Osteocyte (in vitro differentiated cells): ENCODE results near the gene RHCE. TPM values are rescaled to one million over a fixed set of nuclear protein-coding genes. Genes with fewer than 3 reads are reported as not detected.
"Not testable (repeated sequence)": the region's sequence is repeated elsewhere in the genome, so short reads cannot be mapped to it uniquely, and the experiment has no call there.

Experiments used
- DNase-seq: peaks from one replicate; pipeline ENCODE4 v3.0.0; 2021; ENCODE audit warnings: mixed read lengths; ENCODE audit not compliant: unreplicated experiment; ENCODE audit errors: extremely low spot score
- H3K27ac Mint-ChIP-seq: one replicate; pipeline ENCODE4 v1.8.0; 2021; ENCODE audit warnings: mild to moderate bottlenecking, mixed read lengths; ENCODE audit not compliant: unreplicated experiment
- H3K27me3 Mint-ChIP-seq: one replicate; pipeline ENCODE4 v1.8.0; 2021; ENCODE audit warnings: mixed read lengths; ENCODE audit not compliant: unreplicated experiment
- H3K36me3 Mint-ChIP-seq: one replicate; pipeline ENCODE4 v1.8.0; 2021; ENCODE audit warnings: mixed read lengths; ENCODE audit not compliant: unreplicated experiment
- H3K4me1 Mint-ChIP-seq: one replicate; pipeline ENCODE4 v1.8.0; 2021; ENCODE audit warnings: mixed read lengths; ENCODE audit not compliant: unreplicated experiment
- H3K4me3 Mint-ChIP-seq: one replicate; pipeline ENCODE4 v1.8.0; 2021; ENCODE audit warnings: mild to moderate bottlenecking, moderate library complexity, mixed read lengths; ENCODE audit not compliant: unreplicated experiment
- H3K9me3 Mint-ChIP-seq: one replicate; pipeline ENCODE4 v1.8.0; 2021; ENCODE audit warnings: mixed read lengths; ENCODE audit not compliant: unreplicated experiment
- long read RNA-seq: library from polyadenylated mRNA; unstranded; transcript quantifications from one replicate; pipeline ENCODE4 v2.0.0, GENCODE V29; 2021
- total RNA-seq: library from RNA; stranded (reverse); gene quantifications from 2 replicates; pipeline ENCODE4 v1.2.1, GENCODE V29; 2021
- TF ChIP-seq, protein P1 (sequence below): fragments of 200-600 bp; sonication (generic); IDR thresholded peaks from 2 replicates; pipeline ENCODE4 v1.5.0; 2021; ENCODE audit warnings: antibody characterized with exemption, mild to moderate bottlenecking, moderate library complexity

The RHCE gene
- 0.40 and 0.71 TPM in 2 replicates for total RNA-seq
- long read RNA-seq = 0 reads

DNA sequence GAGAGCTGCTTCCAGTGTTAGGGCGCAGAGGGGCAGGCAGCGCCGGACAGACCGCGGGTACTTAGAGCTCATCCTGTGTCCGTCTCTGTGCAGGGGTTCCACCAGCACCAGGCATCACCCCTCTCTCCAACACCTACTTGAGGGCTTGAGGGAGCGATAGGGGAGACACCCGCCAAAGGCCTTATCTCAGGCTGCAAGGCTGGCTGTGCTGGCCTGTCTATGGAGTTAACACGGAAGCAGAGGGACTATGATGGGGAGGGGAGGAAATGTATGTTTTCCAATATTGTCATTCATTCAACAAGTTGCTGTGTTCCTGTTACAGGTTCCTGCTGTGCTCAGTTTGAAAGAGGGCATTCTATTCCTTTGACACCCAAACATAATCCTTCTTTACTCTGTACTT, at the start of gene RHCE:
RHCE (minus strand) TSS at position 111 of the 400 bp plus-strand sequence; CDS start at position 72, 39 bp downstream.
- H3K4me1 Mint-ChIP-seq, H3K27me3 Mint-ChIP-seq, H3K27ac Mint-ChIP-seq, H3K36me3 Mint-ChIP-seq, H3K9me3 Mint-ChIP-seq, DNase-seq, H3K4me3 Mint-ChIP-seq: not testable (repeated sequence)

DNA sequence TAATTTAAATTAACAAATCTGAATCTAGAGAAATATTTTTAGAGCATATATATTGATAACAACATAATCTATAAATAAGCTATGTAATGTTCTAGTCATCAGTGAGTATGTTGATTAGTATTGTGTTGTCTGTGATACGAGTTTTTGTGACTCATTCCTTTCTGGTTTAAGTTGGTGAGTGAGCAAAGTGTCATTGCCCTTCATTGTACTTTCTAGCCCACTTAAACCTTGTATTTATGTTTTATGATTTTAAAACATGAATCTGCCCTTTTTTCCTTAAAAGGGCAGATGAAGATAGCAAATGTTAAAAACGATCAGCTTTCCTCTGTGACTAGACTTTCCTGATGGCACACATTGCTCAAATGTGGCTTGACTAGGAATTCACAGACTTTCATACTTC, 48.6 kb upstream of the RHCE start:
- Mint-ChIP-seq H3K27ac (no peak overlapping the region), H3K4me3 (no peak overlapping the region)

DNA sequence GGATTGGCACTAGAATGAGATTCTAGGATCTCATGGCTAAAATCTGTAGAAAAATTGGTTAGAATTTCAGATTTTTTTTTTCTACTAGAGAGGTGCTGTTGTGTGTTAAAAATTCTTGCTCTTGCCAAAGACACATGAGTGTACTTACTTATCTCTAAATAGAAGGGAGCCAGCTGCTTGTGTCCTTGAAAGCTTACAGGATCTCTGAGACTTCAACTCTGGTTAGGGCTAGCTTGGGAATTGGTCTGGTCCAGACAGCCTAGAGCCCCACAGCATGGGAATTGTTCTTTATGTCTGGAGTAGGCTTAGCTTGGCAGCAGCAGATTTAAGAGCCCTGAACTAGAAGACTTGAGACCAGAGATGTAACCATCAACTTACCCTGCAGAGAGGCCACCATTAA, 47.4 kb upstream of the RHCE start:
- H3K36me3 Mint-ChIP-seq = peaks cover 15% of the 10 kb centered on the region
- H3K27ac Mint-ChIP-seq = no peak overlapping the region
- H3K9me3 Mint-ChIP-seq = no peaks in the 10 kb centered on the region
- DNase-seq = no peak
- TF ChIP-seq, protein P1, sequence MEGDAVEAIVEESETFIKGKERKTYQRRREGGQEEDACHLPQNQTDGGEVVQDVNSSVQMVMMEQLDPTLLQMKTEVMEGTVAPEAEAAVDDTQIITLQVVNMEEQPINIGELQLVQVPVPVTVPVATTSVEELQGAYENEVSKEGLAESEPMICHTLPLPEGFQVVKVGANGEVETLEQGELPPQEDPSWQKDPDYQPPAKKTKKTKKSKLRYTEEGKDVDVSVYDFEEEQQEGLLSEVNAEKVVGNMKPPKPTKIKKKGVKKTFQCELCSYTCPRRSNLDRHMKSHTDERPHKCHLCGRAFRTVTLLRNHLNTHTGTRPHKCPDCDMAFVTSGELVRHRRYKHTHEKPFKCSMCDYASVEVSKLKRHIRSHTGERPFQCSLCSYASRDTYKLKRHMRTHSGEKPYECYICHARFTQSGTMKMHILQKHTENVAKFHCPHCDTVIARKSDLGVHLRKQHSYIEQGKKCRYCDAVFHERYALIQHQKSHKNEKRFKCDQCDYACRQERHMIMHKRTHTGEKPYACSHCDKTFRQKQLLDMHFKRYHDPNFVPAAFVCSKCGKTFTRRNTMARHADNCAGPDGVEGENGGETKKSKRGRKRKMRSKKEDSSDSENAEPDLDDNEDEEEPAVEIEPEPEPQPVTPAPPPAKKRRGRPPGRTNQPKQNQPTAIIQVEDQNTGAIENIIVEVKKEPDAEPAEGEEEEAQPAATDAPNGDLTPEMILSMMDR = no peak
- no peak overlapping the region for H3K4me3 Mint-ChIP-seq
- peaks cover 5% of the 10 kb centered on the region for H3K4me1 Mint-ChIP-seq
- no peaks in the 10 kb centered on the region for H3K27me3 Mint-ChIP-seq

More for the DNA sequence above, 48.6 kb upstream of the RHCE start:
- TF ChIP-seq, protein P1 = no peak
- Mint-ChIP-seq H3K9me3 (no peaks in the 10 kb centered on the region), H3K27me3 (no peaks in the 10 kb centered on the region), H3K4me1 (peaks cover 4% of the 10 kb centered on the region), H3K36me3 (peaks cover 15% of the 10 kb centered on the region)
- DNase-seq = no peak

DNA sequence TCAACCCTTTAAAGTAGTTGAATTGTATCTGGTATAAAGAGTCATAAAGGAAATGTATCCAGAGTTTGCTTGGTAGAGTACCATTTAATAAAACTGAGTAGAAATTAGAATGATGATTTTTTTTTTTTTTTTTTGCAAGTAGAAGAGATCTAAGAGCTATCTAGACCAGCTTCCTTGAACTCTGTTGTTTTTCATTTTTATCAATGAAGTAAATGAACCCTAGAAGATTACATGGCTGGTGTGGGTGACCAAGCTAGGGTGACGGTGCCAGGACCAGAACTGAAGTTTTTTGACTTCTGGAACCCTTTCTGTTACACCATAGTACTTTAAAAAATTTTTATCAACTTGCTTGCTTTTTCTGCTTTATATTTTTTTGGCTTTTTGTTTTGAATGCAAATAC, 47.0 kb upstream of the RHCE start:
- DNase-seq = no peak
- TF ChIP-seq, protein P1 = no peak
- Mint-ChIP-seq H3K36me3 (peaks cover 15% of the 10 kb centered on the region), H3K9me3 (no peaks in the 10 kb centered on the region), H3K27ac (no peak overlapping the region), H3K4me1 (peaks cover 7% of the 10 kb centered on the region), H3K4me3 (no peak overlapping the region), H3K27me3 (no peaks in the 10 kb centered on the region)

DNA sequence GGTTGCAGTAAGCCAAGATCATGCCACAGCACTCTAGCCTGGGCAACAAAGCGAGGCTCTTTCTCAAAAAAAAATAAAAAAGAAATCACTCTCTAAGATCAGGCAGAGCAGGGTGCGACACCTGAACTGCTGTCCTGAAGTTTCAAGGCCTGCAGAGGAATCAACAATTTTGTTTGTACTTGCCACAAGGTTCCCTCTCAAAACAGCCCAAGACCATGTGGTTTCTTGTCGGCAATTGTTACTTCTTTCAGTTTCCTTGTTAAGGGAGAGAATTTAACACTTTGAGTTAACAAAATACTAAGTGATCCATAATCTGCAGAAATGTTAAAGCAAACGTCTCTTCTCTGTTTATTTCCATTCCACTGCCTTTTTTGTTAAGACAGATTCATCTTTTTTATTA, 46.6 kb upstream of the RHCE start:
- Mint-ChIP-seq H3K9me3 (no peaks in the 10 kb centered on the region), H3K36me3 (peaks cover 15% of the 10 kb centered on the region), H3K4me1 (peaks cover 7% of the 10 kb centered on the region), H3K27me3 (no peaks in the 10 kb centered on the region), H3K4me3 (no peak overlapping the region), H3K27ac (no peak overlapping the region)
- TF ChIP-seq, protein P1 = no peak
- DNase-seq = no peak

DNA sequence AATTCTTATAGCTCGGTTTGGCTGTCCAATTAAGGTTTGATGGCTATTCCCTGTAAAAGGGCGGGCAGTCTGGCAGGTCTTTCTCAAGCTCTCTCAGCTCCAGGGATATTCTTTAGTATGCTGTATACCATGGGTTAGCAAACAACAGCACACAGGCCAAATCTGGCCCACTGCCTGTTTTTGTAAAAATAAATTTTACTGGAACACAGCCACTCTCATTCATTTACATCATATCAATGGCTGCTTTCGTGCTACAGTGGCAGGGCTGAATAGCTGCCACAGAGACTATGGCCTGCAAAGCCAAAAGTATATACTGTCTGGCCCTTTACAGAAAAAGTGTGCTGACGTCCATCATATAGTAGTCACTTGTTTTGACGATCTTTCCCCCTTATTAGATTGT, 42.1 kb upstream of the RHCE start:
- peaks cover 32% of the 10 kb centered on the region for H3K36me3 Mint-ChIP-seq
- H3K4me3 Mint-ChIP-seq = no peak overlapping the region
- no peak overlapping the region for H3K27ac Mint-ChIP-seq
- H3K27me3 Mint-ChIP-seq = no peaks in the 10 kb centered on the region
- H3K9me3 Mint-ChIP-seq = no peaks in the 10 kb centered on the region
- H3K4me1 Mint-ChIP-seq = peaks cover 9% of the 10 kb centered on the region
- TF ChIP-seq, protein P1 = no peak
- DNase-seq = no peak
